Stimulated activated CD8-positive, alpha-beta memory T cell treated with anti-CD3 and anti-CD28 coated beads, Interleukin-4, amount 100 ng/mL, for 48 hours (primary cell): ENCODE data around the gene PIANP.

Experiments used
- DNase-seq: peaks from one replicate; pipeline ENCODE4 v3.0.0-alpha.2; 2020

PIANP gene

DNA sequence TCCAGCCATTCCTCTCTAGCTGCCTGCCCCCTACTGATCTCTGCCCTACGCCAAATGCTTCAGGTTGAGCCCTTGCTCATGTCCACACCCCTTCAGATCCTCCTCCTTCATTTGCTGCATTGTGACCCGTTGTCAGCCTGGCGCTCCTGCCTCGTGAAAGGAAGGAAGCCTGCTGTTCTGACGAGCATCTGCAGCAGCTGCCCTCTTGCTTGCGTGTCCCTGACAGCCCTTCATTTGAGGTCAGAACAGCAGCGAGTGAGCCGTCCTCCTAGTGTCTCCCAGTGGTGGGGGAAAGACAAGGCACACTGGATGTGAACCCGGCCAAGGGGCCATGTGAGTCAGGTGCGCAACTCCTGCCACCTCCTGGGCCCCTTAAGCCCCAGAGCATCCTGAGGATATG, 3.0 kb upstream of the PIANP start:
- no peak for DNase-seq

DNA sequence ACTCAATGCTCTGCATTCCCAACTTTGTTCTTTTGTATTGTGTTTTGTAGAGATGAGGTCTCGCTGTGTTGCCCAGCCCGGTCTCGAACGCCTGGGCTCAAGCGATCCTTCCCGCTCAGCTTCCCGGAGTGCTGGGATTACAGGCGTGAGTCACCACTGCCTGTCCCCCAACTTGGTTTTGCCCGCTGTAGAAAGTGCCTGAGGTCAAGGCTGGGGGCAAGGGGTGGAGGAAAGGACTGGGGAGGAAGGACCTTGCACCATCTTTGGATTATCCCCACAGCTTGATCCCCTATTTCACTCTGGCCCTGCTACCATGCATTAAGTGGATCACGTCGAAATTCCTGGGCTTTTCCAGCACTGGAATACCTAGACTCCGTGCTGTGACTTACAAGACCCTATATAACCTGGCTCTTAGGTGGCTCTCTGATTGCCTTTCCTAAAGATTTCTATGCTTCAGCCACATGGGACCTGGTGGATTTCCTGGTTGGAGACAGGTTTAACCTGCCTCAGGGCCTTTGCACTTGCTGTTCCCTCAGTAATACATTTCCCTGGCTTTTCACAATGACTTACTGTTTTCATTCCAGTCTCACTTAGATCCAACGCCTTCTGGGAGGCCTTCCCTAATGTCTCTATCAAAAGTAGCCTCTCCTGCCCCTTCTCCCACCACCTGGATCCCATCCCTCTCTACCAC, 608 bp upstream of the PIANP start:
- no peak for DNase-seq

DNA sequence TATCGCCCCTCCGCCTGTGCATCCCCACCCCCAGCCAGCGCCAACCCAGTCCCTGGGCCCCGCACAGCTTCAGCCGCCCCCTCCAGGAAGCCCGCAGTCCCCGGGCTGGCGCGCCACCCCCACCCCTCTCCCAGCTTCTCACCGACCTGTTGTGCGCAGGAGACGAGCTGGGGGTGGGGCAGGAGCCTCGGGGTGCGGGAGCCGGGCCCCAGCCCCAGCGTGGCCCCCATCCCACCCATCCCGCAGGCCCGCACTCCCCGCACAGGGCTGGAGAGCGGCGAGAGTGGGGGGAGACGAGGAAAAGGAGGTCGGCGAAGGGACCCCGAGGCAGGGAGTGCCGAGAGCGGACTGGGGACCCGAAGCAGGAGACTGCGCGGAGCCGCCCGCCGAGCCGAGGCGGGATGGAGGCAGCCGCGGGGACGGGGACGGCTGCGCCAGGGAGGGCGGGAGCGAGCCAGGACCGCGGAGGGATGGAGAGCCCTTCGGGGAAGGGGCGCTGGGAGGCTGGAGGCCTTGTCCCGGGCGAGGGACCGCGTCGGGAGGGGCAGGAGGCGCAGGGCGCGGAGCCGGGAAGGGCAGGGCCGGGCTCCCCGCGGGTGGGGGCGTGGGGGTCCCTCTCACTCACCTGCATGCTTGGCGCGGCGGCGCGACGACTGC, 498 bp downstream of the PIANP start:
- DNase-seq: no peak

DNA sequence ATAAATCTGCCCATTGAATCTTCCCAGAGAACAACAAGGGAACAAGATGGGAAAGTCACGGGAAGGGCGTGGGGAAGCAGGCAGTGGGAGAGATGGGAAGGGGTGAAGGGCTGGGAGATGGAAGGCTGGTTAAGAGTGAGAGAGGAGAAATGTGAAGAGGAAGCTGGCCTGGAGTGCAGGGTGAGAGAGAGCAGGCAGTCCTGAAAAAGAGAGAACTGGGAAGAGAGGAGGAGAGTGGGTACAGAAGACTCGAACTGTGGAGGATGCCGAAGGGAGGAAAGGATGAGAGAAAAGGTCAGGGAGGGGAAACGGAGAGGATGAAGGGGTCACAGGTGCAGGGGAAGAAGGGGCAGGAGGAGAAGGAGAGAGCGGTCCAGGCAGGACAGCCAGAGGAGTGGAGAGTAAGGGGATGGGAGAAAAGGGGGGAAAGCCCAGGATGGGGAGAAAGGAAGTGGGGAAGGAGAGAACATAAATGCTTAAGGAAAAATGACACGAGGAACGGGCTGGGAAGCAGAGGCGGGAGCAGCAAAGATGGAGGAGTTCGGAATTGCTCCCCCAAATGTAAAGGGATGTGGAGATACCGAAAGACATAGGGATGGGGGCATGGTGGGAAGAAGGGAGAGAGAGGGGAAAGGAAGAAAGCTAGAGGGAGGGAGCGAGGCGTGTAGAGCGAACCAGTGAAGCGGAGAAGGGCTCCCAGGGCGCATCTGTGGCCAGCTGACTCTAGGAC, 1.2 kb downstream of the PIANP start:
- no peak for DNase-seq

DNA sequence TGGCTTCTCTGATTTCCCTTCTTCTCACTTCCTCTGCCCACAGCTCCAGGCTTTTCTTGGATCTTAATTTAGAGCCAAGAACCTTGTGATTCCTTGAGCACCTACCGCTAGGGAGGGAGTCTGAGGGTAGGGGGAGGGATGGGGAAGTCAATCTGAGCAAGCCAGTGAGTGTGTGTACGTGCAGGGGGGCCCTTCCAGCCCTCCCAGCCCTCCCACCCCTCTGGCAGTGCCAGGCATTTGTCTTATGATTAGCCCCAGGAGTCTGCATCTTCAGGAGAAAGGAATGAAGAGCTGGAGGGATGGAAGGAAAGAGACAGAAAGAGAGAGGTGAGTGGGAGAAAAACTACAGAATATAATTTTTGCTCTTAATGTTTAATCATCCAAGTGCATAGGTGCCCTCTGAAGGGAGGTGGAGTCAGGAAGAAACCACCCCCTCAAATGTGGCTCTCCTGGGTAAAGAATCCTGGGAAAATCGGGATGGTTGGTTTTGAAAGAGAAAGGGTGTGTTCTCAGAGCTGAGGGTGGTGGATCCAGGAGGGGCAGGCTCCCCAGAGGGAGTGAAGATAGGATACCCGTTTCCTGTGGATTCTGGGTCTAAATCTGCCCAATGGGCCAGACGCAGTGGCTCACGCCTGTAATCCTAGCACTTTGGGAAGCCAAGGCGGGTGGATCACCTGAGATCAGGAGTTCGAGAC, 2.1 kb downstream of the PIANP start:
- no peak for DNase-seq

DNA sequence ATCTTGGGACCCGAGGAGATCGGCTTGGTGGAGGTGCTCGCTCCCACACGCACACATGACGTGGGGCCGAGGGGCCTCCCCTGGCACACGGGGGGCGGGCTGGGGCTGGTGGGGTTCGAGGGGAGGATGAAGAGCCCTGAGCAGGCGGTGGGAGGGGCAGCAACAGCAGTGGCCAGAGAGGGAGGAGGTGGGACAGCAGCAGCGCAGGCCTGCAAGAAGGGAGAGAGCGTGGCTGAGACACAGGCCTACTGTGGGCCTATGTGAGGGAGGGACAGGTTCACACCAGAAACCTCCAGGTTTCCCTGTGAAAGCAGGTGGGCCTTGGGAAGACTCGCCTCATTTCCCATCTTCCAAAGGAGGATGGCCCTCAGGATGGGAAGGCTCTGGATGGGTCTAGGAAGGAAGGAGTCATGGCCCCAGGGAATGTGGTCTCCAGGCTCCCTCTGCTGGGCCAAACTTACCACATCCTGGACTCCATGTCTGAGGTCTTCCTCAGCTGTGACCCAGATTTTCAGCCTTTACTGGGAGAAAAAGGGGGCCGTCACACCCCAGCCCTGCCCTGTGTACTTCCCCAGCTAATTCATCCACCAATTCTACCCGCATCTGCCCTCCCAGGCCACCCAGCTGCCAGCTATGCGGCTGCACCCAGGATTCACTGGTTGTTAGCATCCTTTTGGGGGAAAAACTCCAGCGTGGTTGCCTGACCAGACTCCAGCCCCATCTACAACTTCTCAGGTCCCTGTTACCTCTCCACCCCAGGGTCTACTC, 2.8 kb downstream of the PIANP start:
- no peak for DNase-seq

DNA sequence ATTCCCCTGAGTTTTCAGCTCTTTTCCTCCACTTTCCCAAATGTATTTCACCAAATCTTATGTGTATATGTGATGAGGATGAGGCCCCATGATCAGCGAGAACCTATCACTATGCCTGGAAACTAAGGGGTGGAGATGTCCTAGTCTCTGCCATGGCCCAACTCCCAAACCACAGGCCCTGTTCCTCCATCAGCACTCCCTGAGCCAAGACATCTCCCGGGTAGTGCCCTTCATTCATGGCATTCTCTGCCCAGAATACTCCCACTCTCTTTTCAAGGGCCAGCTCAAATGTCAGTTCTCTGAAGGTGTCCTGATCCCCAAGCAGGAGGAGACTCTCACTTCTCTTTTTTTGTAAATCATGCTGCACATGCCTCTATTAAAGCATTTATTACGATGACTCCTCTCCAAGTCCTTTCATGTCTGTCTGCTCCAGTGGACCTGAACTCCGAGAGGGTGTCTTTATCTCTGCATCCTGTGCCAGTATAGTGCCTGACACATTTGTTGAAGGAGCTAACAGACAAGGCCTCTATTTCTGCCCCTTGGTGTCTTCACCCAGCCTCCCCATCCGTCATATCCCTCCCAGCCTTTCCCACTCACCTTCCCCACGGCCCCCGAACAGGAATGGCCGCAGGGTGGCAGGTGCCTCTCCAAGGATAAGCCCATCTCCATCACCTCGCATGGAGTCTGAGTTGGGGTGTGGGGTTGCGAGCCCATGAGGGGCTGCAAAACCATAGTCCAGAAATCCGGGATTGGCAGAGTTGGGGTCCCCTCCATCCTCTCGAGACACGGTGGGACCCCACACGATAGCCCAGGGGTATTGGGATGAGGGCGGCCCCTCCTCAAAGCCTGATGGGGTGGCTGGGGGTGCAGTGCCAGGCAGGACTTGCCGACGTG, 3.7 kb downstream of the PIANP start:
- DNase-seq: no peak

DNA sequence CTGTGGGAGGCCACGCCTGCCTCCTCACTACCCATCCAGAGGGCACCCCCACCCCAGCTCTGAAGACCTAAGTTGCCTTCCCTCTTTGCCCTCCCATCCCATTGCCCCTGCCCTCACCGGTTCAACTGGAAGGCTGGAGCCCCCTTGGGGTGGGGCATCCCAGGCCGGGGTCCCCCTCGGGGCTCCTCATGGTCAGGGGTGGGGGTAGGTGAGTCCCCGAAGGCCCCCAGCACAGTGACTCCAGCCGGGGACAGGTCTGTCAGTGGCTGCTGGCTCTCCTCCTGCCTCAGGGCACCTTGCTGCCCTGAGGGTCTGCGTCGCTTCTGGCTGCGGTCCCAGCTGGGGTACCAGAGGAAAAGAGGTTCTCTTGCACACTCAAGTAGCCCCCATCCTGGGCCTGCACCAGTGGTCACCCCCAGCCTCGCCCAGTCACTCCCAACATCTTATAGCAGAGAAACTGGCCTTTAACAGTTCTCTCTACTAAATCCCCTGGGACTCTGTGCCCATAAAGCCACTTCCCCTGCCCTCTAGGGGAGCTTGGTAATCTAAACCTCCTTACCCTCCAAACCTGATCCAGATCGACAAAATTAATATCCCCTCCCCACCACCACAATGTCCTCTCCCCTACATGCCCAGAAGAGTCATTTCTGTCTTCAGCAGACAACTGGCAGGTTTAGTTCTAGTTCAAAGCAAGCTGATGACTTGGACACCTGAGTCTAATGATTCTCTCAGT, 5.1 kb downstream of the PIANP start:
- DNase-seq: no peak

DNA sequence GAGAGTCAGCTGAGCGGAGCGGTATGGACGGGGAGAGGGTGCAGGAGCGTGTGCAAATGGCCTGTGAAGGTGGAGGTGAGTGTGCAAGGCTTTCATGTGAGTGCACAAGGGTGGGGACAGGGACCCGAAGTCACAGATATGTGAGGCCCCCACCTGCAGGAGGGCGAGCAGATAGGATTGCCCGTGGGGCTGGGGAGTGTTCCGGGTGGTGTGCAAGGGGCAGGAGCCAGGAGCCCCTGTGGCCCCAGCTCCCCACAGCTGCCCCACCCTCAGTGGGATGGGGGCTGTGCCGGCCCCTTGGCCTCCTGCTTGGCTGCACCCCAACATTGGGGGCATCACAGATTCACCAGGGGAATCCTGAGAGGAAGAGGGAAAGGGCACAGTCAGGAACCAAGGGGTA, 5.9 kb downstream of the PIANP start:
- no peak for DNase-seq

DNA sequence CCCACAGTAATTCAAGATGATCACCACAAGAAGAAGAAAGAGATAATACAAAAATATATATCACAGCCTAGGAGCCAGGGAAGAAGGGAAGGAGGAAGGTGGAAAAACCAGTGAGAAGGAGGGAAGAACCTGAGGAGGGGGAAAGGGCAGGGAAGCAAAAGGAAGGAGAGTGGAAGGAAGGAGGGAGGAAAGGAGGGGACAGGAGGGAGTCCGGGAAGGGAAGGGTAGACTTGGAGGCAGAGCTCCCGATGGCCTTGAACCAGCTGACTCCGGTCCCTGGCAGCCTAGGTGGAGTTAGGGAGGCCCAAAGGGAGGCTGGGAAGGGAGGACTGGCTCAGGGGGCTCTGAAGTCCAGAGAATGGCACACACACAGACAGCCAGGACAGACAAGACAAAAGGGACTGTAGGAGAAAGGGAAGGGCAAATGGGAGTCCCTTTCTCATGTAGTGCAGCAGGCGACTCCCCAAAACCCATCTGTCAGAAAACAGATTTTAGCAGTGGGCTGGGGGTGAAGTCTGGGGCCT, 6.7 kb downstream of the PIANP start:
- DNase-seq: no peak

DNA sequence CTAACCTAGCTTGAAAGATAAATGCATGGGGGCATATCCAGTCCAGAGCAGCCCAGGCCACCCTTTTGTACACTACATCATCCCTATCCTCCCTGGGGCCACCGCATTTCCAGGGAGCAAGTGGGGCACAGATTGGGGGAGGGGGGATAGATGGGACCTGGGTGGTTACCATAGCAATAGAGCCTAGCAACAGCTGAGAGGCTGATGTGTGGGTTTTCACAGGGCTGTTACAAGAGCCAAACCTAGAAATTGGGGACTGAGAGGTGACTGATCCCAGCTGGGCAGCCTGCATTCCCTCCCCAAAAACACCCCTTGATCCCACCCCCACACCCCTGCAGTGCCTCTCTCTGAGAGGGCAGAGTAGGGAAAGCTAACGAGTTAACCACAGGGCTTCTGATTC, 7.7 kb downstream of the PIANP start:
- DNase-seq: no peak

DNA sequence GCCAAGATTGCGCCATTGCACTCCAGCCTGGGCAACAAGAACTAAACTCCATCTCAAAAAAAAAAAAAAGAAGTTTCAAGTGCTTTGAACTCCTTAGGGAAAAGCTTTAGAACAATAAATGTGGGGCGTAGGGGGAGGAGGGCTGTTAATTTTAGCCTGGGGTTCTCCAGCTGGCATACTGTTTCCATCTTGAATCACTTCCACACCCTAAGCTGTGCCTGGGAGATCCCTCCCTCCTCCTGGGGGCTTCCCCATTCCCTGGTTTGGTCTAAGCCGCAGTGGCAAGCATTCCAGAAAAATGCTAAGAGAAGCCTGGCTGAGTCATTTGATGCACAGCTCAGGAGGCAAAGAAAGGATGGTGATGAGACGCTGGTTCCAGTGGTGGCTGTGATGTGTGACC, 9.1 kb downstream of the PIANP start:
- DNase-seq: no peak

DNA sequence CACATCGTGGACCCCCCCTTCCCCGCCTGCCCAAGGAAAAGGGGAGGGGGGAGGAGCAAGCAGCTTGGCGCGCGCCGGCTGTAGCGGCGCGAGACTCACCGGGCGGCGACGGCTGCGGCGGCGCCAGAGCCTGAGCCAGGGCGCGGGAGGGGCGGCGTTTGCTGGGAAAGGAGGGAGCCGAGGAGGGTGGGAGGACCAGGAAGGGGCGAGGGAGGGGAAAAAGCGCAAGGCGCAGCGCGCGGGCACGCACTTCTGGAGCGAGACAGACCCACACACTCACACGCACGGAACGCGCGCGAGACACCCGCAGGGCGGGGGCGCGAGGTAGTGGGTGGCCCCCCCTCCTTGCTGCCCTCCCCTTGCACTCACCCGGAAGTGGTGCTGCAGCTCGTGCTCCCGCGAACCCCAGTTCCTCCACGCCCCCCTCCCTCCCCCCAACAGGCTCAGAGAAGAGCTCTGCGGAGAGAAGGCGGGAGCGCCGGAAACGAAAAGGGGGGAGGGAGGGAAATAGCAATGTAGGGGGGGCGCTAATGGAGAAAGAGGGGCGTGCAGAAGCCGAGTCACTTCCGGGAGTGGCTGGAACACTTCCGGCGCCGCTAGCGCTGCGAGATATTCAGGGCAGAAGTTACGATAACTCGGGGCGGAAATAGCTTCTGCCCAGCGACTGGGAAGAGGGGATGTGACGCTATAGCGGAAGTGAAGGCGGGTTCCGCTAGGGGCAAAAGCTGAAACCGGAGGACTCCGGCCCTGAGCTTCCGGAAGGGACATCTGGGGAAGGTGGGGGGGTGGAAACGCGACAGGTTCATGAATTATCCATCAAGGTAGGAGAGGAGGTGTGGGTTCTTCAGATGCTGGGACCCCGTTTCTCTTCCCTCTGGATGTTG, 11.4 kb downstream of the PIANP start, which contains the start of gene ZNF384:
TSS of gene ZNF384 (minus strand) at position 377 of the 884 bp plus-strand sequence. CDS start 9,855 bp downstream, outside the sequence.
- peak; percentile 94 for DNase-seq

DNA sequence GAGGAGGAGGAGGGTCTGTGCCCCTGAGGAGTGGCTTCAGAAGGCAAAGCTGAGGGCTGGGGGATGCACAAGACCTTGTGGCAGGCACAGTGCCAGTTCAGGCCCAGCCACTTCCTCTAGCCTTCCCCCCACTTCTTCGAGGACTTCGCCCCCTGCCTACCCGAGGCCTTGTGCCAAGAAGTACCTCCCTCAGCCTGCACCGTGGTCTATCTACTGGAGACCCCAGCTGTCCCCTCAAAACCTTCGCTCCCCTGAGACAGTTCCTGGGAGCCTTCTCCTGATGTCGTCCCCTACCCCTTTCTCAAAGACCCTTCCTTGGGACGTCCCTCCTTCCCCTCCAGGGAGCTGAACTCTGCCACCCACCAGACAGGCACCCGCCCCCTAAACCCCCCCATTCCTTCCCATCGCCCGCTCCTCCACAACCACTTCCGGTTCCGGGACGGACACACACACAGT, 12.0 kb downstream of the PIANP start:
- DNase-seq: peak; percentile 87

DNA sequence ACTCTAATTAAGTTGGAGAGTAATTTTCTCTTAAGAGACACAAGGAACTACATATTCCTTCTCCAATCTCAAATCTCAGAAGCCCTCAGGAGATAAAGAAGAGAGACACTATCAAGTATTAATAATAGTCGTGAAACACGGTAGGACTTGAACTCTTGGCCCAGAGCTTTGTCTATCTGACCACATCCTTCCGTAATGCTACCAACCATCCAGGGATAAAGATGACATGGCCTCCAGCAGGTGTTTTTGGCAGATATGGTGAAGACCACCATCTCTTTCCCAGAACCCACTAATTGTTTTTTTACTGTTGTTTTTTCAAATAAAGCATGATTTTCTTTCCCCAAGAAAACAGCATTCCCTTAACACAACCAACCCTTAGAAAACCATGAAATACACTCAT, 14.8 kb downstream of the PIANP start:
- DNase-seq: no peak

DNA sequence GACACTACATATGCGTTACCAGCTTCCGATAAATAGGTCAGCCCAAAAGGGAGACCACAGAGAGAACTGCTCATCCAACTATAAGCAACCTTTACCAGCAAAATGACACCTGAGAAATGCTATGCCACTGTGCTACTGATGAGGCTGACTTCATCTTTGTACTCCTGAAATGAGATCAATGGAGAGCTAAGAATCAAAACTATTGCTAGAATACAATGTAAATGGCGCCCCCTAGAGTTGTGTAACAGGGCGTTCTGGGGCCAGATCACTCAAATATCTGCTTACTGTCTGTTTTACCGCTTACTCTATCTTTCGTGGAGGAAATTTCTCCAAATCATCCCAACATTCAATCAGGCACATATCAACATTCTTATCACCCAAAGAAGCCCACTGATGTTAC, 16.0 kb downstream of the PIANP start:
- DNase-seq: peak; percentile 57

DNA sequence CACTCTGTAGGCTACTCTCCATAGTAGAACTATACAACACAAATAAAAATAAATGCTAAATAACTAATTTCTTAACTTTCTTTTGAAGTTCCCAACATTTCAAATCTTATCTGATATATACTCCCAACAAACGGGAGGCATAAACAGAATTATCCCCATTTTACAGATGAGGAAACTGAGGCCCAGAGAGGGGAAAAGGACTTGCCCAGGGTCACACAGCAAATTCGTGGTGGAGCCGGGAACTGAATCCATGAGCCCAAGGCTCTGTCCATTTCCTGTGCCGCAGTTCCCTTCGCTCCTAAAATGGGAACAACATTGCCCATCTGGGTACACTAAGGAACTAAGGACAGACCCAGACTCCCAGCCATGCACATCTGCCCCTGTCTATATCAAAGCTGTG, 23.7 kb downstream of the PIANP start:
- no peak for DNase-seq

DNA sequence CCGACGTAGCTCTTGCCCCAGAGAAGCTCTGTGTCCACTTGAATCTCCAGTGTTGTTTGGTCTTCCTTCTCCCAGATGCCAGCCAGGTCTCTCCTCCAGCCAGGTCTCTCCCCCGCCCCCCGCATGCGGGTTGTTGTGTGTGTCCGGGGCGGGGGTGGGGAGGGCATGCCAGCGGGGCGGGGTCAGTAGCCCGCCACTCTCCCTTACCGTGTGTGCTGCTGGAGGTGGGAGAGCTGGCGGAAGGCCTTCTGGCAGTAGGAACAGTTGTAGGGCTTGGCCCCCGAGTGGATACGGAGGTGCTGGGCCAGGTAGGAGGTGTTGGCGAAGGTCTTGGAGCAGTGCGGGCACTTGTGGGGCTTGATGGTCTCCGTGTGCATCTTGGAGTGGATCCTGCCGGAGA, 28.5 kb downstream of the PIANP start:
- no peak for DNase-seq

DNA sequence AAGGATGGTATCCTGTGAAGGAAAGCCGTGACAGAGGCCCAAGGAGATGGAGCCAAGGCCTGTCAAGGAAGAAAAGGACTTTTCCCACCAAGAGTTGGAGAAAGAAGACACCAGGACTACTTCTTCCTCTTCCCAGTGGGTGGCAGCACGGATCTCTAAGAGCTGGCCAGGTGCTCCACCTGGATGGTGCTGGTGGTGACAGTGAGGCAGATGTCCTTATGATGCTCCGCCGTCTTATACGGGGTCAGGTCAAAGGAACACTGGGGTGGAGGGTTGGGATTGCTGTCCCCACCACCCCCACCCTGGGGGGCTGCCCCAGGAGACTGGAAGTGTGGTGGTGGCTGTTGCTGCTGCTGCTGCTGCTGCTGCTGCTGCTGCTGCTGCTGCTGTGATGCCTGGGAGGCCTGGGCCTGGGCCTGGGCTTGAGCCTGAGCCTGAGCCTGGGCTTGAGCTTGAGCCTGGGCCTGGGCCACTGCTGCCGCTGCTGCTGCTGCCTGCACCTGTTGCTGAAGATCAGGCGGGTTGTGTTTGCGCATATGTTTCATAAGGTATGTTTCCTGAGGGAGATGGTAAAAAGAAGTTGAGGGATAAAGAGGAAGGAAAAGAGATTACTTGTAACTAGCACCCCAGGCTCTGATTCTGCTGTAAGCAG, 32.9 kb downstream of the PIANP start:
- DNase-seq: no peak
